Fibroblast of skin of left quadriceps (primary cell): ENCODE data around the gene PRPH.
"Not testable (repeated sequence)": the region's sequence is repeated elsewhere in the genome, so short reads cannot be mapped to it uniquely, and the experiment has no call there.

Experiments used
- DNase-seq, 2 experiments: peaks; one replicate each; pipeline ENCODE4 v3.0.0-alpha.2; 2013; ENCODE audit warnings: low read depth in 2 of 2

The PRPH gene

DNA sequence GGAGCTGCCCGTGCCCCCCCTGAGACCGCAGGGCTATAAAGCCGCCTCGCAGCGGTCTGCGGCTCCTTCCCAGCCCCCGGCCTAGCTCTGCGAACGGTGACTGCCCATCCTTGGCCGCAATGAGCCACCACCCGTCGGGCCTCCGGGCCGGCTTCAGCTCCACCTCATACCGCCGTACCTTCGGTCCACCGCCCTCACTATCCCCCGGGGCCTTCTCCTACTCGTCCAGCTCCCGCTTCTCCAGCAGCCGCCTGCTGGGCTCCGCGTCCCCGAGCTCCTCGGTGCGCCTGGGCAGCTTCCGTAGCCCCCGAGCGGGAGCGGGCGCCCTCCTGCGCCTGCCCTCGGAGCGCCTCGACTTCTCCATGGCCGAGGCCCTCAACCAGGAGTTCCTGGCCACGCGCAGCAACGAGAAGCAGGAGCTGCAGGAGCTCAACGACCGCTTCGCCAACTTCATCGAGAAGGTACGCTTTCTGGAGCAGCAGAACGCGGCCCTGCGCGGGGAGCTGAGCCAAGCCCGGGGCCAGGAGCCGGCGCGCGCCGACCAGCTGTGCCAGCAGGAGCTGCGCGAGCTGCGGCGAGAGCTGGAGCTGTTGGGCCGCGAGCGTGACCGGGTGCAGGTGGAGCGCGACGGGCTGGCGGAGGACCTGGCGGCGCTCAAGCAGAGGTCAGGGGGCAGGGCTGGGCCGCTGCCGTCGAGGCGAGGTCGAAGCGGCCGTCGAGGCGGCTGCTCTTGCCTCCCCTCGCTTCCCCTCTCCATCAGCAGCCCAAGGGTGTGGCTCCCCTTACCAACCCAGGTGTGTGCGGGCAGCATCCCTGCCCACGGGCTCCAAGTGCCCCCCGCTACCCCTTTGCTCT lies at the start of gene PRPH:
TSS of gene PRPH (plus strand) at position 66 of the 855 bp plus-strand sequence. CDS start at position 120, 54 bp downstream.
- DNase-seq = no peak

DNA sequence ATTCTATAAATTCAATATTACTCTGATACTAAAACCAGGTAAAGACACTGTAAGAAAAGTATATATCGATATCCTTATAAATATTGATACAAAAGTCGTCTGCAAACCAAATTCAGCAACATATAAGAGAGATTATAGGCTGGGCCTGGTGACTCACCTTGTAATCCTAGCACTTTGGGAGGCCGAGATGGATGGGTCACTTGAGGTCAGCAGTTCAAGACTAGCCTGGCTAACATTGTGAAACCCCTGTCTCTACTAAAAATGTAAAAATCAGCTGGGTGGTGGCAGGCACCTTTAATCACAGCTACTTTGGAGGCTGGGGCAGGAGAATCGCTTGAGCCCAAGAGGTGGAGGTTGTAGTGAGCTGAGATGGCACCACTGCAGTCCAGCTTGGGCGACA lies 43.6 kb upstream of the PRPH start:
- no peak for DNase-seq

DNA sequence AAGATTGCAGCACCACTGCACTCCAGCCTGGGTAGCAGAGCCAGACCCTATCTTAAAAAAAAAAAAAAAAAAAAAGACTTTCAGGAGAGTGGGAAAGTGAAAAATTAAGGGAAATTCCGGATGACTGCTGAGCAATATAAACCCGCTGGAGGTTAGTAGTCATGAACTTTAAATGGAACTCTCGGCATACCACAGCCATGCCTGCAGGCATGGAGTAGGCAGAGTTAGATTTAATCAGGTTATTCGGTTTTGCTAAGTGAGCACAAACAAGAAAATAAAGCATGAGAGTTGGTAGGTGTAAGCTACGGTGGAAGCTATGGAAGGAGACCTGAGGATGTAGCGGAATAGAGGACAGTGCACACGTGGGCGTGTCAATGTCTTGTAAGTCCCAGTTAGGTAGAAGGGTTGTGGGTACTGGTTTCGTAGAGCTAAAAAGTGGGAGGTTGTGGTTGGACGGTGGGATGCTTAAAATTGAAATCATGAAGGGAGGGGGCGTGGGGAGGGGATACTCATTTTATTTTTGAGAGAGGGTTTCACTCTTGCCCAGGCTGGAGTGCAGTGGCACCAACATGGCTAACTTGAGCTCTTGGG lies 41.8 kb upstream of the PRPH start:
- no peak for DNase-seq

DNA sequence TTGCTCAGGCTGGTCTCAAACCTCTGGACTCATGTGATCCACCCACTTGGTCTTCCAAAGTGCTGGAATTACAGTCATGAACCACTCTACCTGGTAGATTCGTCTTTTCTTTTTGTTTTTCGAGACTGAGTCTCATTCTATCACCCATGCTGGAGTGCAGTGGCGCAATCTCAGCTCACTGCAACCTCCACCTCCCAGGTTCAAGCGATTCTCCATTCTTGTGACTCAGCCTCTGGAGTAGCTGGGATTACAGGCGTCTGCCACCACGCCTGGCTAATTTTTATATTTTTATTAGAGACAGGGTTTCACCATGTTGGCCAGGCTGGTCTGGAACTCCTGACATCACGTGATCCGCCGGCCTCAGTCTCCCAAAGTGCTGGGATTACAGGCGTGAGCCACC lies 39.5 kb upstream of the PRPH start:
- DNase-seq = not testable (repeated sequence)

DNA sequence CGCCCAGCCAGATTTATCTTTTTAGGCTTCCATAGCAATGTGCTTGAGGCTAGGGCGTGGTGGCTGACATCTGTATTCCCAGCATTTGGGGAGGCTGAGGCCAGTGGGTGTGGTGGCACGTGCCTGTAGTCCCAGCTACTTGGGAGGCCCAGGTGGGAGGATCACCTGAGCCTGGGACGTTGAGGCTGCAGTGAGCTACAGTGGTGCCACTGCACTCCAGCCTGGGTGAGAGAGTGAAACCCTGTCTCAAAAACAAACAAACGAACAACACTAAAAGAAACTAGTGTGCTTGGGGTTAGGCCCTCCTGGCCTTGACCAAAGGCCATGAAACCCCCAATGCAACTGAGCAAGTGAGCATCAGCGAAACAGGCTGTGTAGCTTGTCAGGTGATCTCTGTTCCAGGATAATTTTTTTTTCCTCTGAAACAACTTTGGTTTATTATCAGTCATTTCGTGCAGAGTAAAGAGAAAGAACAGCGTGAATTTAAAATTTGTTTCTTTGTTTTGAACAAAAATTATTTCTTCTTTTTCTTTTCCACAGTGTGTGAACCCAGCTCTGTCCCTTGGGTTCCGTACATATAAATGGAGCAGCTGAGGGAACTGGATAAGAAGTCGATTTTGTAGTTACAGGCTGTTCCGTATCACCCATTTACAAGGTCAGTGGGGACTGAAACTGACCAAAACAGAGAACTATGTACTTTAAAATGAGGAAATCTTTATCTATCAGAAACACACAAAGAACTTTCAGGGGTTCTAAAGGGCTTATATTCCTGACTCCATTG lies 38.9 kb upstream of the PRPH start:
- DNase-seq = no peak

DNA sequence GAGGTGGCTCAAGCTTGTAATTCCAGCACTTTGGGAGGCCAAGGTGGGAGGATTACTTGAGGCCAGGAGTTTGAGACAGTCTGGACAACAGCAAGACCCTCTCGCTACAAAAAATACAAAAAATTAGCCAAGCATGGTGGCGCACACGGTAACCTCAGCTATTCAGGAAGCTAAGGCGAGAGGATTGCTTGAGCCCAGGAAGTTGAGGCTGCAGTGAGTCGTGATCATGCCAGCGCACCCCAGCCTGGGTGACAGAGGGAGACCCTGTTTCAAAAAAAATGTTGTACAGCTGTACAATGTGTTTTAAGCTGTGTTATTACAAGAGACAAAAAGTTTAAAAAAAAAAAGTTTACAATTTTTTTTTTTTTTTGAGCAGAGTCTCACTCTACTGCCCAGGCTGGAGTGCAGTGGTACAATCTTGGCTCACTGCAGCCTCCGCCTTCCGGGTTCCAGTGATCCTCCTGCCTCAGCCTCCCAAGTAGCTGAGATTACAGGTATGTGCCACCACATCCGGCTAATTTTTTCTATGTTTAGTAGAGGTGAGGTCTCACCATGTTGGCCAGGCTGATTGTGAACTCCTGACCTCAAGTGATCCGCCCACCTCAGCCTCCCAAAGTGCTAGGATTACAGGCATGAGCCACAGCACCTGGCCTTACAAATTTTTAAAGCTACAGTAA lies 37.3 kb upstream of the PRPH start:
- not testable (repeated sequence) for DNase-seq

DNA sequence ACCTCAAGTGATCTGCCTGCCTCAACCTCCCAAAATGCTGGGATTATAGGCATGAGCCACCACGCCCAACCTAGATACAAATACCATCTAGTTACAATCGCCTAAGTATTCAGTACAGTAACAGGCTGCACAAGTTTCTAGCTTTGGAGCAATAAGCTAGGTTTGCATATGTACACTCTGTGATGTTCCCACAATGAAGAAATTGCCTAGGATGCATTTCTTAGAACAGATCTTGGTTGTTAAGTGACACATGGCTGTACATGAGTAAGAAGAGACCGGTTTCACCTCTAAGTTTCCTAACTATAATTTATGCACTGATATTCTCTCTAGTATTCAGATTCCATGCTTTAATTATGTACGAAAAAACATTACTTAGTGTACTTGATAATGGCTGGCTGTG lies 35.5 kb upstream of the PRPH start:
- no peak for DNase-seq

DNA sequence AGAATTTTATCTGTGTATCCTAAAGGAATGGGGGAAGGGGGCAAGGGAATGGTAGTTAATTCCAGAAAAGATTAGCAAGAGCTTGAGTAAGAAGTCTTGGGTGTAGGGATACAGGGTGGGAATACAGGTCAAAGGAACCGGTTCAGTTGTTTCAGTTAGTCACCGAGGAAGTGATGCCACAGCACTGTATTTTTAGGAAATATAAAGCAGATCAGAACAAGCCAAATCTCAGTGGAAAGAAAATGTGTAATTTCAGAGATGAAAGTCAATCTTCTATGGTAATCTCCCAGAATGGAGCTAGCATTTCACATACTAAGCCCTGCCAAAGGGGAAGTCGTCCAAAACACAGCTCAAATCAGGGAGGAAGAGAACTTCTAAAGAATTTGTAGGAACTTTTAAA lies 34.8 kb upstream of the PRPH start:
- peak in 1 of 2 experiments; percentile 32 for DNase-seq

DNA sequence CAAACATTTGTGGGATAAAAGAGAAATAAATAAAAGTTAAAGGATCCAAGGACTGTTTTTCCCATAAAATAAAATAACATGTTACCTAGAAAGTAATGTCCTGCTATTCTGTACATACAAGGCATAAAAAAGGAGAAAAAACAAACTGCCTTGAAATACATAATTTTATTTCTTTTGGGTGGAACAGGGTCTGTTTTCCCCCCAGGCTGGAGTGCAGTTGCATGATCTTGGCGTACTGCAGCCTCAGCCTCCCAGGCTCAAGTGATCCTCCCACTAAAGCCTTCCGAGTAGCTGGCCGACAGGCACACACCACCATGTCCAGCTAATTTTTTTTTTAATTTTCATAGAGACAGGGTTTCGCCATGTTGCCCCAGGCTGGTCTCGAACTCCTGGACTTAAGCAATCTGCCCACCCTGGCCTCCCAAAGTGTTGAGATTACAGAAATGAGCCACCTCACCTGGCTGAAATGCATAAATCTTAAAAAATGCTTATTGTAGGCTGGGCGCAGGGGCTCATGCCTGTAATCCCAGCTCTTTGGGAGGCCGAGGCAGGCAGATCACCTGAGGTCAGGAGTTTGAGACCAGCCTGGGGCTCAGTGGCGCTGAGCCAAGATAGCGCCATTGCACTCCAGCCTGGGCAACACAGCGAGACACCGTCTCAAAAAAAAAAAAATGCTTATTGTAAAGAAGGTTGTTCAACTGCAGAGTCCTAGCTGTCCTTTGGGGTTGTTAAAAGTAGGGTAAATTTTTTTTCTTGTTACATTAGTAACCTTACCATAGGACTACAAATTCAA lies 34.2 kb upstream of the PRPH start:
- DNase-seq = no peak

DNA sequence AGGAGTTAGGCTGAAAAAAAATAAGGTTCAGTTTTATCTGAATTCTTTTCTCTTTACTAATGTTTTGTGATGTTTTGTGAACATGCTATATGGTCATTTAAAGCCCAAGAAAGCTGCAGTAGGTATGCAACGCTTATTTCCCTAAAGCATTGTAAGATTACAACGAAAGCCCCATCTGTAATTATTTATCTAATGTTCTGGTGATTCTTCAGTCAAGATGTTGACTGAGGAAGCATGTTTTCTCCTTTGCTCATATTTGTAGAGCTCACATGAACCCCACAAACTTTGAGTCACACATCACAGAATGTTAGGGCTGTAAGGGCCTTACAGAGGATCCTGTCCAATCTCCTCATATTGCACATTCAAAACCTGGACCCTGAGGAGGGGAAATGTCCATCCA lies 33.2 kb upstream of the PRPH start:
- peak; percentile 62 to 68 for DNase-seq

DNA sequence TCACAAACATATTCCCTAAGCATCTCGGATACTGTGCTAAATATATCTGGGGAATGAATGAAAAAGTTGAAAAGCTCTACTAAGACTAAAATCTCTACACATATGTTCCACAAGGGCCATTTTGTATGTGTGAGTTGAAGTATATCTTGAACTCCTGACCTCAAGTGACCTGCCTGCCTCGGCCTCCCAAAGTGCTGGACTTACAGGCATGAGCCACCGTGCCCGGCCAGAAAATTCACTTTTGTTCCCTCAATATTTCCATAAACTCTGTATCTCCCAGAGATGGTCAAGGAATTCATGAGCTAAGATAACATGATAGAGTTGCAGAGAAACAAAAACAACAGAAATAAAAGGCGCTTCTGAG lies 31.6 kb upstream of the PRPH start:
- DNase-seq = no peak

DNA sequence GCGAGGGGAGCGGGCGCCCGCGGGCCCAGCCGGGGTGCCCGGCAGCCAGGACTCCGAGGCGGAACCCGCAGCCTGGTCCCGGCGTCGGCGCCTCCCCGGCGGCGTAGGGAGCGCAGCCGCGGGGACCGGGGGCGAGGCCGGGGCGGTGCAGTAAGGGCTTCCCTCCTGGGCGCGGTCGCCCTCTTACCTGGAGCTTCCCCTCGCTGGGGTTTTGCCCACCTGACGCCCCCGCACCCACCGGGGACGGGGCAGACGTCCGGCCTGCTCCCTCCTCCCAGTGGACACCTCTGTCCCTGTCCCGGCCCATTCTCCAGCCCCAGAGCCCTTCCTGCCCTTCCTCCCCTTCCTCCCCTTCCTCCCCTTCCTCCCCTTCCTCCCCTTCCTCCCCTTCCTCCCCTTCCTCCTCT lies 30.5 kb upstream of the PRPH start:
- no peak for DNase-seq

DNA sequence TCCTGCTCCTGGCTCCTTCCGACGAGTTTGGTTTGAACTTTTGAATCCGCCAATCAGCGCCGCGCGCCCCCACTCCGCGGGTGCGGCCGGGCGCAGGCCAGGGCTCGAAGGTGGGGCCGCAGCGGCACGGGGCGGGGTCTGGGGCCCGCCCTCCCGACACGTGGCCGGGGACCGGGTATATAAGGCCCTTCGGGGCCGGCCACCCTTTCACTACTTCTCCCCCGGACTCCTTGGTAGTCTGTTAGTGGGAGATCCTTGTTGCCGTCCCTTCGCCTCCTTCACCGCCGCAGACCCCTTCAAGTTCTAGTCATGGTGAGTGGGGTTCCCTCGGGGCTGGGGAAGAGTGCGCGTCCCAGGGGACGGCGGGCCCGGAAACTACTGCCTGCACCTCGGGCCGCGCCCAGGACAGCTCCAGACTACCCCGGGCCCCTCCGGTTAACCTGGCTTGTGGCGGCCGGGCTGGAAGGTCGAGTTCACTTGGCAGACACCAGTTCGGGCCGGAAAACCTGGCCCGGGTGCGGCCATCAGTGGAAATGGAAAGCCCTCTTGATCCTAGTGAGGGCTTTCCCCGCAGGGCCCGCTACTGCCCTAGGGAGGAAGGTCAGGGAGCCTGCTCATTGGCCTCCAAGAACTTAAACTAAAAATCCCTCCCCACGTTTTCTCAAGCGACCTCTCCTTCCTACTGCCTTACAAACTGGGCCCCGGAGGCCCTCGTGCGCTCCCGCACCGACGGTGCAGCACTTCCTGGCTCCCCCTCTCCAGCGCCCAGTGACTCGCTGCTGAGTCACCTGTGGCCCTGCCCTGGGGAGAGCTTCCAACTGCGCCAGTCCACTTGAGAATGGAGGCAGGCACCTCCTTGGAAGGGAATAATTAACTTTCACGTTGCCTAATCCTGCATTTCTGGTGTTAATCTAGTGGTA lies 29.8 kb upstream of the PRPH start, which contains the start of gene TUBA1C:
TSS of gene TUBA1C (plus strand) at position 210 of the 920 bp plus-strand sequence. CDS start at position 310, 100 bp downstream.
- peak; percentile 87 to 88 for DNase-seq

DNA sequence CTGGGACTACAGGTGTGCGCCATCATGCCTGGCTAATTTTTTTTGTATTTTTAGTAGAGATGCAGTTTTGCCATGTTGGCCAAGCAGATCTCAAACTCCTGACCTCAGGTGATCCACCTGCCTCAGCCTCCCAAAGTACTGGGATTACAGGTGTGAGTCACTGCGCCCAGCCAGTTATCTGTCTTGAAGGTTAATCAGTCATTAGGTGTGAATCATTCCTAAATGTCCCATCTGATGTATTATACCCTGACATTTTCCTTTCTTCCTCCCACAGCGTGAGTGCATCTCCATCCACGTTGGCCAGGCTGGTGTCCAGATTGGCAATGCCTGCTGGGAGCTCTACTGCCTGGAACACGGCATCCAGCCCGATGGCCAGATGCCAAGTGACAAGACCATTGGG lies 25.8 kb upstream of the PRPH start:
- not testable (repeated sequence) for DNase-seq

DNA sequence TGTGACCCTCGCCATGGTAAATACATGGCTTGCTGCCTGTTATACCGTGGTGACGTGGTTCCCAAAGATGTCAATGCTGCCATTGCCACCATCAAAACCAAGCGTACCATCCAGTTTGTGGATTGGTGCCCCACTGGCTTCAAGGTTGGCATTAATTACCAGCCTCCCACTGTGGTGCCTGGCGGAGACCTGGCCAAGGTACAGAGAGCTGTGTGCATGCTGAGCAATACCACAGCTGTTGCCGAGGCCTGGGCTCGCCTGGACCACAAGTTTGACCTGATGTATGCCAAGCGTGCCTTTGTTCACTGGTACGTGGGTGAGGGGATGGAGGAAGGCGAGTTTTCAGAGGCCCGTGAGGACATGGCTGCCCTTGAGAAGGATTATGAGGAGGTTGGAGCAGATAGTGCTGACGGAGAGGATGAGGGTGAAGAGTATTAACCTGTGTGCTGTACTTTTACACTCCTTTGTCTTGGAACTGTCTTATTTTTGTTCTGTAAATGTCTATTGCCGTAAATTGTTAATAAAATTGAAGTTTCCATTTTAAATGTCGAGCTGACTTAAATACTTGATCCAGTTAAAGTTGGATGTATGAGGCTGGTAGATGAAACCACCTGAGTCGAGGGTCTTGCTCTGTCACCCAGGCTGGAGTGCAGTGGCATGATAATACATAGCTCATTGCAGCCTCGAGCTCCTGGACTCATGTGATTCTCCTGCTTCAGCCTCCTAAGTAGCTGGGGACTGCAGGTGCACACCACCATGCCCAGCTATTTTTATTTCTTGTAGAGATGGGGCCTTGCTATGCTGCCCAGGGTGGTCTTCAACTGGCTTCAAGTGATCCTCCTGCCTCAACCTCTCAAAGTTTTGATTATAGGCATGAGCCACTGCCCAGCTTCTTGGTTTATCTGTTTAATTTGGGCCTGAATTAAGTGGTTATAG lies 21.9 kb upstream of the PRPH start:
- no peak for DNase-seq

DNA sequence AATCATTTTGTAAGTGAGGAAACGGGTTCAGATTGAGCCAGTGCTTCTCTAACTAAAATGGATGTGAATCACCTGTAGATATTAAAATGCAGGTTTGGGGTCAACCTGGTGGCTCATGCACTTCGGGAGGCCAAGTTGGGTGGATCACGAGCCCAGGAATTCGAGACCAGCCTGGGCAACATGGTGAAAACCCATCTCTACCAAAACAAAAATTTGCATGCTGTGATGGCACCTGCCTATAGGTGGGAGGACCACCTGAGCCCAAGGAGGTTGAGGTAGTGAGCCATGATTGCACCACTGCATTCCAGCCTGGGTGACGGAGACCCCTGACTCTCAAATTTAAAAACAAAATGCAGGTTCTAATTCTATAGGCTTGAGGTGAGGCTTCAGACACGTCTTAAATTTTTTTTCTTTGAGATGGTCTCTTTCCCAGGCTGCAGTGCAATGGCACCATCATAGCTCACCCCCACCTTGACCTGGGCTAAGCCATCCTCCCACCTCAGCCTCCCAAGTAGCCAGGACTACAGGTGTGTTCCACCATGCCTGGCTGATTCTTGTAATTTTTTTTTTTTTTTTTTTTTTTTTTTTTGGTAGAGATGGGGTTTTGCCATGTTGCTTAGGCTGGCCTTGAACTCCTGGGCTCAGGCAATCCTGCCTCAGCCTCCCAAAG lies 21.1 kb upstream of the PRPH start:
- DNase-seq = no peak

DNA sequence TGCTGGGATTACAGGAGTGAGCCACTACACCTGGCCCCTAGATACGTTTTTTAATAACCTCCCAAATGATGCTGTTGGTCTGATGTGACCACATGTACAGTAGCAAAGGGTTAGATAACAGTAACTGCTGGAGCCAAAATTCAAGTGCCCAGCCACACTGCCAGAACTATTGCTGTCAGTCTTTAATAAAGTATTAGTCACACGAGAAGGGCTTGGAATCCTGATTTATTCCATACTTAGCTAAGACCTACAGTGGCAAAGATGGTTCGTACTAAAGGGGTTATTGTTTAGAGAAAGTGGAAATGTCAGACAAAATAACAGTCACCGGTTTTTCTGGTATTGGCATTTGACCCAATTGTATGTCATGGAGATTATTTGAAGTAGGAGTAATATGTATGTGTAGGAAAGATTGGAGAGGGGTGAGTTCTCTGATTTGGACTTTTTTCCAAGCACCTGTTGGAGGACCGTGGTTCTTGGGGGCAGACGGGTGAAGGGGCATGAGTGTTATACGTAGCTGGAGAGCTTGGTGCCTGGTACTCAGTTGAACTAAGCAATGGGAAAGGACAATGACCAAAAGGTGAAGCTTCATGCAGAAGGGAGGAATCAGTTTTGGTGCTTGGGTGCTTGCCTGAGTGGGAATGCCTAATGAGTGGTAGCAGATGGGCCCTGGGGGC lies 20.4 kb upstream of the PRPH start:
- no peak for DNase-seq
